HepG2 (cell line): ENCODE data around the gene ATF6. TPM values are rescaled to one million over a fixed set of nuclear protein-coding genes. Genes with fewer than 3 reads are reported as not detected.

Experiments
- AKAP8 ChIP-seq: sonication (generic); formaldehyde crosslinking; IDR thresholded peaks from 2 replicates; pipeline ENCODE4 v1.5.1; 2020; ENCODE audit warnings: mild to moderate bottlenecking, missing genetic modification reagents
- CHD4 ChIP-seq: fragments of 200-600 bp; sonication (generic); IDR thresholded peaks from 2 replicates; pipeline ENCODE4 v1.7.0; 2017; ENCODE audit warnings: mild to moderate bottlenecking, low read length, borderline replicate concordance
- REPIN1 ChIP-seq: sonication (generic); formaldehyde crosslinking; IDR thresholded peaks from 2 replicates; pipeline ENCODE4 v1.8.0; 2022; ENCODE audit warnings: missing genetic modification reagents, low read depth, mild to moderate bottlenecking, borderline replicate concordance
- SYNCRIP ChIP-seq: fragments of 200-400 bp; formaldehyde crosslinking; IDR thresholded peaks from 2 replicates; pipeline ENCODE4 v1.6.1; 2018; ENCODE audit warnings: mild to moderate bottlenecking, low read depth, low read length; ENCODE audit not compliant: insufficient read depth
- ZBED4 ChIP-seq: sonication (generic); formaldehyde crosslinking; IDR thresholded peaks from 2 replicates; pipeline ENCODE4 v1.4.0; 2020; ENCODE audit warnings: missing genetic modification reagents, borderline replicate concordance
- ZMAT3 ChIP-seq: sonication (generic); formaldehyde crosslinking; conservative IDR thresholded peaks from 2 replicates; pipeline ENCODE4 v1.7.0; 2021; ENCODE audit warnings: missing genetic modification reagents
- ZNF318 ChIP-seq: sonication (generic); formaldehyde crosslinking; IDR thresholded peaks from 2 replicates; pipeline ENCODE4 v1.4.0; 2020; ENCODE audit warnings: mild to moderate bottlenecking, missing genetic modification reagents
- ZNF333 ChIP-seq: sonication (generic); formaldehyde crosslinking; IDR thresholded peaks from 2 replicates; pipeline ENCODE4 v1.4.0; 2020; ENCODE audit warnings: mild to moderate bottlenecking, missing genetic modification reagents, borderline replicate concordance
- ZNF546 ChIP-seq: sonication (generic); formaldehyde crosslinking; conservative IDR thresholded peaks from 2 replicates; pipeline ENCODE4 v1.8.1; 2023; ENCODE audit warnings: mild to moderate bottlenecking, missing genetic modification reagents
- ZNF557 ChIP-seq: sonication (generic); formaldehyde crosslinking; IDR thresholded peaks from 2 replicates; pipeline ENCODE4 v1.4.0; 2020; ENCODE audit warnings: missing genetic modification reagents
- ZNF720 ChIP-seq: sonication (generic); formaldehyde crosslinking; IDR thresholded peaks from 2 replicates; pipeline ENCODE4 v1.4.0; 2020; ENCODE audit warnings: missing genetic modification reagents
- ZNF788 ChIP-seq: sonication (generic); formaldehyde crosslinking; IDR thresholded peaks from 2 replicates; pipeline ENCODE4 v1.5.0; 2020; ENCODE audit warnings: mild to moderate bottlenecking, missing genetic modification reagents, borderline replicate concordance
- ZXDC ChIP-seq: sonication (generic); formaldehyde crosslinking; IDR thresholded peaks from 2 replicates; pipeline ENCODE4 v1.5.0; 2020; ENCODE audit warnings: mild to moderate bottlenecking, missing genetic modification reagents
- polyA plus RNA-seq, 8 experiments: library from polyadenylated mRNA; depleted of rRNA in 3 of 8; stranded (reverse) in 7 of 8; unstranded in 1 of 8; fragments of >200 nt; fragmentation: Illumina TruSeq in 4 of 8; extraction: Trizol in 4 of 8; gene quantifications; 2 replicates each; pipeline versions ENCODE4 v1.2.1 to v1.2.3, GENCODE V29; 2011 to 2016; ENCODE audit warnings: low read depth in 4 of 8, missing spikeins in 1 of 8, mixed read lengths in 1 of 8; ENCODE audit not compliant: insufficient read depth in 1 of 8
- total RNA-seq, 5 experiments: library from RNA; depleted of rRNA; stranded (reverse); fragments of >200 nt; fragmentation: Illumina TruSeq; extraction: Trizol; gene quantifications; 2 replicates each; pipeline ENCODE4 v1.2.3, GENCODE V29; 2016; ENCODE audit warnings: low read depth in 1 of 5

ATF6 gene
- total and polyA plus RNA-seq, 2 of the 13 experiments (the other 11 are each of a cell fraction or from before 2014, with no cell fraction given) = 13.2 to 14.5 TPM

- no peak; the same call in 1 of the 2 replicates for TF ChIP-seq ZNF546 (CRISPR knock-in tag)
- TF ChIP-seq REPIN1 (CRISPR knock-in tag) = no peak; the same call in 1 of the 2 replicates
- TF ChIP-seq ZNF318 (CRISPR knock-in tag) = no peak
- no peak for TF ChIP-seq CHD4
- no peak for TF ChIP-seq ZMAT3 (CRISPR knock-in tag)
- TF ChIP-seq ZBED4 = no peak; the same call in 1 of the 2 replicates
- TF ChIP-seq ZNF788 (CRISPR knock-in tag) = peak; percentile 87; the same call in 1 of the 2 replicates
- no peak for TF ChIP-seq ZNF720 (CRISPR knock-in tag)
- no peak for TF ChIP-seq ZNF557 (CRISPR knock-in tag)
- peak; percentile 69 for TF ChIP-seq AKAP8 (CRISPR knock-in tag)
- TF ChIP-seq SYNCRIP = no peak
- TF ChIP-seq ZXDC (CRISPR knock-in tag) = peak; percentile 65; the same call in 1 of the 2 replicates
- TF ChIP-seq ZNF333 (CRISPR knock-in tag) = no peak
These were observed 16.4 kb upstream of the ATF6 start, which contains the start of gene DUSP12 (continued) for GRCh38 chr1:161749509-161750407.
